ENCODE measurements around the gene NT5C2. TPM values are rescaled to one million over a fixed set of nuclear protein-coding genes. Genes with fewer than 3 reads are reported as not detected.

The NT5C2 gene
- total and polyA plus RNA-seq, 2 donors (not counting 3 experiments of a cell fraction or from before 2014, with no cell fraction given), result 47.2 to 69.9 TPM

DNA sequence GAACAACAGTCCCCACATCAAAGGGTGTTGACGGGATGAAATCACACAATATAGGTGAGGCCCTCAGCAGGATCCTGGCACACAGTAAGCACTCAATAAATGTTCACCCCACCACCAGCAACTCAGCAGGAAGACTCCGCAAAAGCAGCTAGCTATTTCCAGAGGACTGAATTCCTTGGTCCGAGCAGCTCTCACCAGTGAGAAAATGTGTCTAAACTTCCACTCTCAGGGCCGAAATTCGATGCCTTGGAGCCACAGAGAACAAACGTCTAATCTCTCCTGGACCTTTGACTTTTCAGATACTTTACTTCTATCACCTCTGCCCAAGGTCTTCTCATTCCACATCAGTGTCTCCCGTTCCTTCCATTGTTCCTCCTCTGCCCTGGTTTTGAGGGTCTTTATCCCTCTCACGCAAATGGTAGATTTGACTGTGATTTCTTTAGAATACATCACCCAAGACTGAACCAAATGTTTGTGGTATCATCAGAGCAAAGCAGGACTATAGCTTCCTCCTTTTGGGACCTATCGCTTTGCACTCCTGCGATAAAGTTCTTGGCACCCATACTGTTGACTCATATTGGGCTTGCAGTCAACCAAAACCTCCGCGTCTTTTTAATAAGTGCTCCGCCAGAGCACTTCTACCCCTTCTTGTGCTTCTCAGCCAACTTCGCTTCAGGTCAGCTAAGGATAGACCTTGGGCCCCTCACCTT is 903 bp upstream of the NT5C2 start:
- intact Hi-C loops (cut with micrococcal nuclease), result loop anchor here (1.0 to 2.0 kb wide), 5 partner anchors 25 to 277 kb away; no protein-coding TSS in a partner anchor
- peaks cover 36% of the 10 kb centered on the region for H3K4me1 ChIP-seq (ENCODE audit: control insufficient read depth, extremely low read depth, insufficient read depth, low read length)
- H3K36me3 ChIP-seq (ENCODE audit: control insufficient read depth in 2 of 2, extremely low read depth in 1 of 2, insufficient read depth in 2 of 2, low read length in 2 of 2), result no peaks in the 10 kb centered on the region
- no peaks in the 10 kb centered on the region for H3K9me3 ChIP-seq (replicated peaks; ENCODE audit: control insufficient read depth, insufficient read depth, low read length)
- dilution Hi-C loops (cut with MboI; ENCODE audit: extremely low pct_ligation_motif_present, low sequenced_read_pairs), result no loop called here
- DNase-seq (ENCODE audit: low read depth, low spot score) (no peak), FAIRE-seq (no peak)
- H3K4me3 ChIP-seq (replicated peaks in 1 of 3; ENCODE audit: insufficient read depth in 1 of 3, low read depth in 1 of 3, low read length in 3 of 3), result no peak overlapping the region
- POLR2A ChIA-PET, result interaction anchor here (1.7 to 3.3 kb wide), 4 partner anchors 16 to 44 kb away, joined by 6 to 28 read pairs (median 16); no protein-coding TSS in a partner anchor
- H3K4me2 ChIP-seq (ENCODE audit: insufficient read depth, low read length), result peak overlapping the region; percentile 60
- H4K20me1 ChIP-seq (replicated peaks; ENCODE audit: control insufficient read depth, extremely low read depth, insufficient read depth, low read length), result no peaks in the 10 kb centered on the region
- no peak for TF ChIP-seq GATA2 (IDR thresholded peaks at IDR 0.05; ENCODE audit: insufficient read depth, insufficient read length, low read depth, low read length)
- TF ChIP-seq POLR2A (IDR thresholded peaks at IDR 0.05; ENCODE audit: low read depth, low read length), result no peak
- no peak for TF ChIP-seq FOS (IDR thresholded peaks at IDR 0.05; ENCODE audit: borderline replicate concordance, insufficient read depth, low read length)
- TF ChIP-seq EZH2 (IDR thresholded peaks at IDR 0.05; ENCODE audit: borderline replicate concordance, low read depth, low read length, severe bottlenecking), result no peak
- TF ChIP-seq POLR2AphosphoS5 (IDR thresholded peaks at IDR 0.05; ENCODE audit: insufficient read depth, low read depth, low read length), result no peak
- no peak for TF ChIP-seq MAX (IDR thresholded peaks at IDR 0.05; ENCODE audit: insufficient read depth, insufficient read length)
- no peak for TF ChIP-seq MYC (IDR thresholded peaks at IDR 0.05; ENCODE audit: low read depth, low read length)
- no peak for TF ChIP-seq JUN (IDR thresholded peaks at IDR 0.05; ENCODE audit: borderline replicate concordance, insufficient read depth, insufficient read length, low read depth)
- TF ChIP-seq, protein P1, sequence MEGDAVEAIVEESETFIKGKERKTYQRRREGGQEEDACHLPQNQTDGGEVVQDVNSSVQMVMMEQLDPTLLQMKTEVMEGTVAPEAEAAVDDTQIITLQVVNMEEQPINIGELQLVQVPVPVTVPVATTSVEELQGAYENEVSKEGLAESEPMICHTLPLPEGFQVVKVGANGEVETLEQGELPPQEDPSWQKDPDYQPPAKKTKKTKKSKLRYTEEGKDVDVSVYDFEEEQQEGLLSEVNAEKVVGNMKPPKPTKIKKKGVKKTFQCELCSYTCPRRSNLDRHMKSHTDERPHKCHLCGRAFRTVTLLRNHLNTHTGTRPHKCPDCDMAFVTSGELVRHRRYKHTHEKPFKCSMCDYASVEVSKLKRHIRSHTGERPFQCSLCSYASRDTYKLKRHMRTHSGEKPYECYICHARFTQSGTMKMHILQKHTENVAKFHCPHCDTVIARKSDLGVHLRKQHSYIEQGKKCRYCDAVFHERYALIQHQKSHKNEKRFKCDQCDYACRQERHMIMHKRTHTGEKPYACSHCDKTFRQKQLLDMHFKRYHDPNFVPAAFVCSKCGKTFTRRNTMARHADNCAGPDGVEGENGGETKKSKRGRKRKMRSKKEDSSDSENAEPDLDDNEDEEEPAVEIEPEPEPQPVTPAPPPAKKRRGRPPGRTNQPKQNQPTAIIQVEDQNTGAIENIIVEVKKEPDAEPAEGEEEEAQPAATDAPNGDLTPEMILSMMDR (IDR thresholded peaks at IDR 0.05; ENCODE audit: extremely low read depth in 1 of 2, insufficient read depth in 1 of 2, low read depth in 1 of 2, low read length in 2 of 2), result no peak
- peaks cover 35% of the 10 kb centered on the region for H3K79me2 ChIP-seq (ENCODE audit: control insufficient read depth, insufficient read depth, low read length)
- no peaks in the 10 kb centered on the region for H3K9me1 ChIP-seq (replicated peaks; ENCODE audit: control insufficient read depth, extremely low read depth, insufficient read depth, low read length)
- peak overlapping the region; percentile 93 for H2AFZ ChIP-seq (ENCODE audit: low read depth, low read length)
- H3K27me3 ChIP-seq (ENCODE audit: control insufficient read depth in 2 of 2, insufficient read depth in 2 of 2, low read length in 2 of 2), result no peaks in the 10 kb centered on the region
- BruUV-seq (replicated peaks), result TSS peak; percentile 65
- CTCF ChIA-PET, result interaction anchor here (0.6 to 6.4 kb wide), 7 partner anchors 9 to 357 kb away, joined by 3 to 89 read pairs (median 5); partner anchors contain the start of genes CYP17A1 and RPEL1
- H3K27ac ChIP-seq (ENCODE audit: insufficient read depth, low read depth, low read length), result no peak overlapping the region
- H3K9ac ChIP-seq (replicated peaks; ENCODE audit: extremely low read depth, insufficient read depth, low read length), result no peak overlapping the region

Measured in endothelial cell of umbilical vein (primary cell).